Liver (tissue), 9 donors: ENCODE results near the gene CDH23. TPM values are rescaled to one million over a fixed set of nuclear protein-coding genes. Genes with fewer than 3 reads are reported as not detected.

Experiments
- DNase-seq: peaks from one replicate; pipeline ENCODE4 v3.0.0-alpha.2; 2017; ENCODE audit warnings: low spot score
- H3K27ac ChIP-seq, 2 donors: one replicate each; pipeline ENCODE4 v1.7.0; 2013; ENCODE audit warnings: inconsistent platforms in 2 of 2, low read length in 2 of 2, control low read depth in 1 of 2, low read depth in 1 of 2, mild to moderate bottlenecking in 1 of 2
- H3K27me3 ChIP-seq, 4 donors: one replicate each; pipeline versions ENCODE4 v1.6.1 to v1.7.0; 2013; ENCODE audit warnings: low read length in 3 of 4, inconsistent platforms in 1 of 4, mild to moderate bottlenecking in 1 of 4, moderate library complexity in 1 of 4; ENCODE audit not compliant: control insufficient read depth in 4 of 4, insufficient read depth in 4 of 4
- H3K36me3 ChIP-seq, 4 donors: one replicate each; pipeline versions ENCODE4 v1.6.1 to v1.7.0; 2013; ENCODE audit warnings: low read length in 3 of 4, mild to moderate bottlenecking in 3 of 4, low read depth in 1 of 4, moderate library complexity in 1 of 4; ENCODE audit not compliant: control insufficient read depth in 4 of 4, insufficient read depth in 3 of 4
- H3K4me1 ChIP-seq, 4 donors: one replicate each; pipeline versions ENCODE4 v1.6.1 to v1.7.0; 2013; ENCODE audit warnings: low read length in 3 of 4, mild to moderate bottlenecking in 3 of 4, moderate library complexity in 1 of 4; ENCODE audit not compliant: control insufficient read depth in 4 of 4, insufficient read depth in 4 of 4
- H3K4me3 ChIP-seq, 3 donors: one replicate each; pipeline versions ENCODE4 v1.6.1 to v1.7.0; 2013; ENCODE audit warnings: low read length in 3 of 3, control low read depth in 1 of 3, low read depth in 1 of 3, mild to moderate bottlenecking in 1 of 3
- H3K9ac ChIP-seq, 2 donors: one replicate each; pipeline ENCODE4 v1.7.0; 2013; ENCODE audit warnings: low read length in 2 of 2, mild to moderate bottlenecking in 2 of 2, moderate library complexity in 2 of 2, control low read depth in 1 of 2, low read depth in 1 of 2
- H3K9me3 ChIP-seq, 4 donors: one replicate each; pipeline versions ENCODE4 v1.6.1 to v1.7.0; 2013; ENCODE audit warnings: low read length in 3 of 4; ENCODE audit not compliant: control insufficient read depth in 4 of 4
- EGR1 ChIP-seq, 2 donors: IDR thresholded peaks; 2 replicates each; pipeline ENCODE4 v1.6.1; 2016 to 2018; ENCODE audit warnings: antibody characterized with exemption in 2 of 2, low read depth in 2 of 2
- FOXA1 ChIP-seq: IDR thresholded peaks from 2 replicates; pipeline ENCODE4 v1.6.1; 2016; ENCODE audit warnings: antibody characterized with exemption
- FOXA2 ChIP-seq: IDR thresholded peaks from 2 replicates; pipeline ENCODE4 v1.6.1; 2016; ENCODE audit warnings: antibody characterized with exemption
- GABPA ChIP-seq, 2 donors: IDR thresholded peaks in 1 of 2; conservative IDR thresholded peaks in 1 of 2; 2 replicates each; pipeline ENCODE4 v1.6.1; 2016; ENCODE audit warnings: antibody characterized with exemption in 2 of 2, mild to moderate bottlenecking in 1 of 2, moderate library complexity in 1 of 2
- HNF4A ChIP-seq, 2 donors: conservative IDR thresholded peaks; 2 replicates each; pipeline ENCODE4 v1.6.1; 2016; ENCODE audit warnings: antibody characterized with exemption in 2 of 2, mild to moderate bottlenecking in 2 of 2
- HNF4G ChIP-seq: IDR thresholded peaks from 2 replicates; pipeline ENCODE4 v1.6.1; 2016; ENCODE audit warnings: antibody characterized with exemption
- JUND ChIP-seq, 2 donors: IDR thresholded peaks; 2 replicates each; pipeline ENCODE4 v1.6.1; 2016; ENCODE audit warnings: antibody characterized with exemption in 2 of 2
- NR2F2 ChIP-seq: IDR thresholded peaks from 2 replicates; pipeline ENCODE4 v1.6.1; 2016; ENCODE audit warnings: antibody characterized with exemption
- RAD21 ChIP-seq, 2 donors: IDR thresholded peaks; 2 replicates each; pipeline ENCODE4 v1.6.1; 2016; ENCODE audit warnings: antibody characterized with exemption in 2 of 2, mild to moderate bottlenecking in 2 of 2
- RXRA ChIP-seq, 2 donors: IDR thresholded peaks; 2 replicates each; pipeline ENCODE4 v1.6.1; 2017 to 2018; ENCODE audit warnings: antibody characterized with exemption in 2 of 2, mild to moderate bottlenecking in 1 of 2
- SP1 ChIP-seq: IDR thresholded peaks from 2 replicates; pipeline ENCODE4 v1.6.1; 2018; ENCODE audit warnings: antibody characterized with exemption, mild to moderate bottlenecking
- TAF1 ChIP-seq: conservative IDR thresholded peaks from 2 replicates; pipeline ENCODE4 v1.6.1; 2016; ENCODE audit warnings: antibody characterized with exemption, mild to moderate bottlenecking
- YY1 ChIP-seq: IDR thresholded peaks from 2 replicates; pipeline ENCODE4 v1.6.1; 2016; ENCODE audit warnings: antibody characterized with exemption, mild to moderate bottlenecking
- WGBS: extraction: QIAGEN DNeasy Blood & Tissue Kit; methylation state at CpG from one replicate; pipeline ENCODE4 v1.1.7; 2013; 5-methylcytosine and 5-hydroxymethylcytosine counted together
- polyA plus RNA-seq, 2 donors: library from polyadenylated mRNA; stranded (reverse) in 1 of 2; unstranded in 1 of 2; fragments of 200-250 nt in 1 of 2; fragments of >200 nt in 1 of 2; fragmentation: Nextera tagmentation in 1 of 2; extraction: Ambion mirVana in 1 of 2; gene quantifications; one replicate each; pipeline versions ENCODE4 v1.2.1 to v1.2.3, GENCODE V29; 2013 to 2015
- total RNA-seq, 2 donors: library from RNA; depleted of rRNA; stranded (reverse); fragments of >200 nt; gene quantifications; one replicate each; pipeline ENCODE4 v1.2.3, GENCODE V29; 2014
- TF ChIP-seq, protein P1 (sequence below): IDR thresholded peaks from 2 replicates; pipeline ENCODE4 v1.6.1; 2016; ENCODE audit warnings: antibody characterized with exemption
- TF ChIP-seq, protein P2 (sequence below): fragments of 150-350 bp; IDR thresholded peaks from 2 replicates; pipeline ENCODE4 v1.5.1; 2017; ENCODE audit warnings: improper control_type of control experiment, low read depth, low read length; ENCODE audit not compliant: missing input control
- TF ChIP-seq, protein P3 (sequence below): IDR thresholded peaks from 2 replicates; pipeline ENCODE4 v1.6.1; 2016; ENCODE audit warnings: antibody characterized with exemption
- TF ChIP-seq, protein P4 (sequence below): IDR thresholded peaks from 2 replicates; pipeline ENCODE4 v1.6.1; 2016; ENCODE audit warnings: antibody characterized with exemption, mild to moderate bottlenecking
- TF ChIP-seq, protein P5 (sequence below): IDR thresholded peaks from 2 replicates; pipeline ENCODE4 v1.6.1; 2016; ENCODE audit warnings: antibody characterized with exemption
- donor health status: healthy.
- donor health status: healthy.
- donor health status: healthy.
- donor health status: healthy.
- donor health status: healthy.

Gene CDH23
- total and polyA plus RNA-seq, 4 donors: 1.5 to 4.7 (median 3.4) TPM

DNA sequence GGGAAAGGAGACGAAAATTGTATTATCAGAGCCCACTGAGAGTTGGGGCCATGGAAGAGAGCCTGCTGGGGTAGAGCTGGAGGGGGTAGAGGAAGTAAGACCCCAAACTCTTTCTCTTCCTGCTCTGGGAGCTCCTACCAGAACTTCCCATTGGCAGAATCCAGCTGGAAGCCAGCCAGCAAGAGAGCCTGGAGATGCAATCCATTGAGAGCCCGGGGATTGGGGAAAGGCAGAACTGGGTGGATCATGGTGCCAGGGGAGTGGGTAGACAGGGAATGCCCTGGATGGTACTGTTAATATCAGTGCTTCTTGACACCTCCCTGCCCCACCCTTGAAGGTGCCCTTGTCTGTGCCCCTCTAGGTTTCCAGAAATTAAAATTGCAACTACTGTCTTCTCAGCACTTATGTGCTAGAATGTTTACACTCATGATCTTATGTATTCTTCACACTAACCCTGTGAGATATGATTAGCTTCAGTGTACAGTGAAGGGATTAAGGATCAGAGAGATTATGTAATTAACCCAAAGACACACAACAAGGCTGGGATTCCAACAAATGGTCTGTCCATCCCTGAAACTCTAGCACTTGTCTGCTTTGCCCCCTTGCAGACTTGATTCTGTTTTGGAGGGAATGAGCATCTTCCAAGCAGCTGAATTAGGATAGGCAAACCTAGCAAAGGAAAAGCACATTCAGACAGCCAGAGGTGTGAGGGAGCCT, 168.7 kb downstream of the CDH23 start (continued):
- TF ChIP-seq RAD21 (IDR thresholded peaks at IDR 0.05): no peak
- TF ChIP-seq FOXA1: no peak
- TF ChIP-seq, protein P1, sequence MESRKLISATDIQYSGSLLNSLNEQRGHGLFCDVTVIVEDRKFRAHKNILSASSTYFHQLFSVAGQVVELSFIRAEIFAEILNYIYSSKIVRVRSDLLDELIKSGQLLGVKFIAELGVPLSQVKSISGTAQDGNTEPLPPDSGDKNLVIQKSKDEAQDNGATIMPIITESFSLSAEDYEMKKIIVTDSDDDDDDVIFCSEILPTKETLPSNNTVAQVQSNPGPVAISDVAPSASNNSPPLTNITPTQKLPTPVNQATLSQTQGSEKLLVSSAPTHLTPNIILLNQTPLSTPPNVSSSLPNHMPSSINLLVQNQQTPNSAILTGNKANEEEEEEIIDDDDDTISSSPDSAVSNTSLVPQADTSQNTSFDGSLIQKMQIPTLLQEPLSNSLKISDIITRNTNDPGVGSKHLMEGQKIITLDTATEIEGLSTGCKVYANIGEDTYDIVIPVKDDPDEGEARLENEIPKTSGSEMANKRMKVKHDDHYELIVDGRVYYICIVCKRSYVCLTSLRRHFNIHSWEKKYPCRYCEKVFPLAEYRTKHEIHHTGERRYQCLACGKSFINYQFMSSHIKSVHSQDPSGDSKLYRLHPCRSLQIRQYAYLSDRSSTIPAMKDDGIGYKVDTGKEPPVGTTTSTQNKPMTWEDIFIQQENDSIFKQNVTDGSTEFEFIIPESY: no peak
- no peak for TF ChIP-seq GABPA (IDR thresholded peaks at IDR 0.05 in 1 of 2, conservative IDR thresholded peaks at IDR 0.05 in 1 of 2)
- TF ChIP-seq EGR1 (IDR thresholded peaks at IDR 0.05; ENCODE audit: low read depth in 2 of 2): no peak
- TF ChIP-seq JUND (IDR thresholded peaks at IDR 0.05): no peak
- no peak for TF ChIP-seq FOXA2

DNA sequence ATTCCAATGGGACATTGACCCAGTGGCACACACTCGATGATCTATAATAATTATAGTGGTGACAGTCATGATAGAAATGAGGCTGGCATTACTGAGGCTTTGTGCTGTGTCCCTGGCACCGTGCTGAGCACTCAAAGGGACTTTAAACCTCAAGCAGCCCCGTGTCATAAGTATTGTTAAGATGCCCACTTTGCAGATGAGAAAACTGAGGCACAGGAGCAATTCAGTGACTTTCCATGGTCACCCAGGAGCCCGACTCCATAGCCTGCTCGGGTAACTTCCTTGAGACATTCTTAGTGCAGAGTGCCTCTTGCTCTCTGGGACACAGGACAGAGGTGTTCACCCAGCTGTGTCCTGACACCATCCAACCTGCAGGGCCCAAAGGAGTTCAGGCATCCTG, 170.3 kb downstream of the CDH23 start:
- Histone ChIP-seq H3K27me3 (no peaks in the 10 kb centered on the region), H3K27ac (no peak overlapping the region), H3K4me3 (no peak overlapping the region), H3K4me1 (no peaks in the 10 kb centered on the region), H3K36me3 (no peaks in the 10 kb centered on the region), H3K9me3 (no peaks in the 10 kb centered on the region), H3K9ac (no peak overlapping the region)
- TF ChIP-seq GABPA (IDR thresholded peaks at IDR 0.05 in 1 of 2, conservative IDR thresholded peaks at IDR 0.05 in 1 of 2): no peak
- no peak for TF ChIP-seq RXRA (IDR thresholded peaks at IDR 0.05)
- TF ChIP-seq, protein P2, sequence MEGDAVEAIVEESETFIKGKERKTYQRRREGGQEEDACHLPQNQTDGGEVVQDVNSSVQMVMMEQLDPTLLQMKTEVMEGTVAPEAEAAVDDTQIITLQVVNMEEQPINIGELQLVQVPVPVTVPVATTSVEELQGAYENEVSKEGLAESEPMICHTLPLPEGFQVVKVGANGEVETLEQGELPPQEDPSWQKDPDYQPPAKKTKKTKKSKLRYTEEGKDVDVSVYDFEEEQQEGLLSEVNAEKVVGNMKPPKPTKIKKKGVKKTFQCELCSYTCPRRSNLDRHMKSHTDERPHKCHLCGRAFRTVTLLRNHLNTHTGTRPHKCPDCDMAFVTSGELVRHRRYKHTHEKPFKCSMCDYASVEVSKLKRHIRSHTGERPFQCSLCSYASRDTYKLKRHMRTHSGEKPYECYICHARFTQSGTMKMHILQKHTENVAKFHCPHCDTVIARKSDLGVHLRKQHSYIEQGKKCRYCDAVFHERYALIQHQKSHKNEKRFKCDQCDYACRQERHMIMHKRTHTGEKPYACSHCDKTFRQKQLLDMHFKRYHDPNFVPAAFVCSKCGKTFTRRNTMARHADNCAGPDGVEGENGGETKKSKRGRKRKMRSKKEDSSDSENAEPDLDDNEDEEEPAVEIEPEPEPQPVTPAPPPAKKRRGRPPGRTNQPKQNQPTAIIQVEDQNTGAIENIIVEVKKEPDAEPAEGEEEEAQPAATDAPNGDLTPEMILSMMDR: no peak
- TF ChIP-seq, protein P3, sequence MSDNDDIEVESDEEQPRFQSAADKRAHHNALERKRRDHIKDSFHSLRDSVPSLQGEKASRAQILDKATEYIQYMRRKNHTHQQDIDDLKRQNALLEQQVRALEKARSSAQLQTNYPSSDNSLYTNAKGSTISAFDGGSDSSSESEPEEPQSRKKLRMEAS: no peak
- TF ChIP-seq FOXA2: no peak
- TF ChIP-seq RAD21 (IDR thresholded peaks at IDR 0.05): no peak
- no peak for TF ChIP-seq YY1
- TF ChIP-seq EGR1 (IDR thresholded peaks at IDR 0.05; ENCODE audit: low read depth in 2 of 2): no peak
- no peak for TF ChIP-seq FOXA1
- TF ChIP-seq TAF1: no peak
- no peak for TF ChIP-seq HNF4G
- TF ChIP-seq JUND (IDR thresholded peaks at IDR 0.05): no peak
- TF ChIP-seq, protein P1: no peak
- TF ChIP-seq, protein P4, sequence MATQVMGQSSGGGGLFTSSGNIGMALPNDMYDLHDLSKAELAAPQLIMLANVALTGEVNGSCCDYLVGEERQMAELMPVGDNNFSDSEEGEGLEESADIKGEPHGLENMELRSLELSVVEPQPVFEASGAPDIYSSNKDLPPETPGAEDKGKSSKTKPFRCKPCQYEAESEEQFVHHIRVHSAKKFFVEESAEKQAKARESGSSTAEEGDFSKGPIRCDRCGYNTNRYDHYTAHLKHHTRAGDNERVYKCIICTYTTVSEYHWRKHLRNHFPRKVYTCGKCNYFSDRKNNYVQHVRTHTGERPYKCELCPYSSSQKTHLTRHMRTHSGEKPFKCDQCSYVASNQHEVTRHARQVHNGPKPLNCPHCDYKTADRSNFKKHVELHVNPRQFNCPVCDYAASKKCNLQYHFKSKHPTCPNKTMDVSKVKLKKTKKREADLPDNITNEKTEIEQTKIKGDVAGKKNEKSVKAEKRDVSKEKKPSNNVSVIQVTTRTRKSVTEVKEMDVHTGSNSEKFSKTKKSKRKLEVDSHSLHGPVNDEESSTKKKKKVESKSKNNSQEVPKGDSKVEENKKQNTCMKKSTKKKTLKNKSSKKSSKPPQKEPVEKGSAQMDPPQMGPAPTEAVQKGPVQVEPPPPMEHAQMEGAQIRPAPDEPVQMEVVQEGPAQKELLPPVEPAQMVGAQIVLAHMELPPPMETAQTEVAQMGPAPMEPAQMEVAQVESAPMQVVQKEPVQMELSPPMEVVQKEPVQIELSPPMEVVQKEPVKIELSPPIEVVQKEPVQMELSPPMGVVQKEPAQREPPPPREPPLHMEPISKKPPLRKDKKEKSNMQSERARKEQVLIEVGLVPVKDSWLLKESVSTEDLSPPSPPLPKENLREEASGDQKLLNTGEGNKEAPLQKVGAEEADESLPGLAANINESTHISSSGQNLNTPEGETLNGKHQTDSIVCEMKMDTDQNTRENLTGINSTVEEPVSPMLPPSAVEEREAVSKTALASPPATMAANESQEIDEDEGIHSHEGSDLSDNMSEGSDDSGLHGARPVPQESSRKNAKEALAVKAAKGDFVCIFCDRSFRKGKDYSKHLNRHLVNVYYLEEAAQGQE: no peak
- no peak for TF ChIP-seq SP1
- TF ChIP-seq HNF4A (conservative IDR thresholded peaks at IDR 0.05): no peak
- TF ChIP-seq, protein P5, sequence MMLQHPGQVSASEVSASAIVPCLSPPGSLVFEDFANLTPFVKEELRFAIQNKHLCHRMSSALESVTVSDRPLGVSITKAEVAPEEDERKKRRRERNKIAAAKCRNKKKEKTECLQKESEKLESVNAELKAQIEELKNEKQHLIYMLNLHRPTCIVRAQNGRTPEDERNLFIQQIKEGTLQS: no peak
- TF ChIP-seq NR2F2: no peak
- DNase-seq: no peak
- WGBS: 90% methylated on average over 5 of the region's 5 CpGs
